Transverse colon (tissue), 4 donors: ENCODE data around the gene LAMA2. TPM values are rescaled to one million over a fixed set of nuclear protein-coding genes. Genes with fewer than 3 reads are reported as not detected.

Experiments
- DNase-seq: peaks from one replicate; pipeline ENCODE4 v3.0.0-alpha.2; 2019
- H3K27ac ChIP-seq, 4 donors: fragments of 200-600 bp; sonication (generic); 2 replicates each; pipeline ENCODE4 v1.5.1; 2016 to 2018; ENCODE audit warnings: inconsistent platforms in 4 of 4
- H3K27me3 ChIP-seq: fragments of 200-600 bp; sonication (generic); 2 replicates; pipeline ENCODE4 v1.5.1; 2017; ENCODE audit warnings: inconsistent platforms
- H3K36me3 ChIP-seq, 4 donors: fragments of 200-600 bp; sonication (generic); 2 replicates each; pipeline ENCODE4 v1.5.1; 2017 to 2019; ENCODE audit warnings: inconsistent platforms in 4 of 4
- H3K4me1 ChIP-seq, 4 donors: fragments of 200-600 bp; sonication (generic); 2 replicates each; pipeline ENCODE4 v1.5.1; 2017 to 2020; ENCODE audit warnings: inconsistent platforms in 4 of 4
- H3K4me3 ChIP-seq, 4 donors: fragments of 200-600 bp; sonication (generic); 1 replicate in 1 of 4; 2 replicates in 3 of 4; pipeline versions ENCODE4 v1.5.1 to v1.6.1; 2017 to 2019; ENCODE audit warnings: inconsistent platforms in 4 of 4
- H3K9me3 ChIP-seq, 2 donors: fragments of 200-600 bp; sonication (generic); 2 replicates each; pipeline ENCODE4 v1.5.1; 2017 to 2019; ENCODE audit warnings: inconsistent platforms in 2 of 2
- EP300 ChIP-seq: sonication (generic); formaldehyde crosslinking; IDR thresholded peaks from one replicate; pipeline ENCODE4 v1.6.1; 2017; ENCODE audit warnings: antibody characterized with exemption, low read depth
- POLR2A ChIP-seq: fragments of 450-650 bp; IDR thresholded peaks from one replicate; pipeline ENCODE4 v1.6.1; 2016; ENCODE audit warnings: antibody characterized with exemption, mild to moderate bottlenecking, moderate library complexity
- POLR2AphosphoS5 ChIP-seq, 3 donors: sonication (generic); formaldehyde crosslinking; IDR thresholded peaks; one replicate each; pipeline ENCODE4 v1.6.1; 2016; ENCODE audit warnings: antibody characterized with exemption in 3 of 3
- WGBS, 2 donors: methylation state at CpG; one replicate each; pipeline ENCODE4 v1.1.5; 2018; ENCODE audit warnings: low coverage in 1 of 2; 5-methylcytosine and 5-hydroxymethylcytosine counted together
- in situ Hi-C, 4 donors: fragments of 200-750 bp; cut with MboI; loops; one replicate each; pipeline versions ENCODE4 v1.15.0 to v1.15.1; 2017; ENCODE audit warnings: low sequenced_read_pairs in 3 of 4, low pct_ligation_motif_present in 1 of 4, low pct_unique_long_range_greater_than_20kb in 1 of 4
- intact Hi-C: fragments of 100-400 bp; cut with DNase I; formaldehyde crosslinking; loops from one replicate; pipeline ENCODE4 v1.15.1; 2023; ENCODE audit warnings: low total_unique reads
- total RNA-seq, 4 donors: library from RNA; depleted of rRNA; stranded (reverse); fragments of >200 nt; gene quantifications; one replicate each; pipeline ENCODE4 v1.1.0, GENCODE V29; 2016
- TF ChIP-seq, protein P1 (sequence below), 5 experiments: fragments of 200-600 bp in 3 of 5; fragments of 450-650 bp in 2 of 5; sonication (generic) in 3 of 5; IDR thresholded peaks; 1 replicate in 2 of 5; 2 replicates in 3 of 5; pipeline ENCODE4 v1.5.1; 2016 to 2017; ENCODE audit warnings: antibody characterized with exemption in 5 of 5, inconsistent platforms in 3 of 5, mild to moderate bottlenecking in 2 of 5, moderate library complexity in 1 of 5

Gene LAMA2
- total RNA-seq, 4 donors from 2014 or later: 12.3 to 43.0 (median 32.1) TPM

- WGBS, 2 donors: 57 to 100% methylated on average over 1 of the region's 1 CpG
- in situ Hi-C loops (no loop called here), intact Hi-C loops (no loop called here)
- TF ChIP-seq EP300 (no peak), POLR2AphosphoS5 (IDR thresholded peaks at IDR 0.05) (no peak), POLR2A (no peak)
- TF ChIP-seq, protein P1, sequence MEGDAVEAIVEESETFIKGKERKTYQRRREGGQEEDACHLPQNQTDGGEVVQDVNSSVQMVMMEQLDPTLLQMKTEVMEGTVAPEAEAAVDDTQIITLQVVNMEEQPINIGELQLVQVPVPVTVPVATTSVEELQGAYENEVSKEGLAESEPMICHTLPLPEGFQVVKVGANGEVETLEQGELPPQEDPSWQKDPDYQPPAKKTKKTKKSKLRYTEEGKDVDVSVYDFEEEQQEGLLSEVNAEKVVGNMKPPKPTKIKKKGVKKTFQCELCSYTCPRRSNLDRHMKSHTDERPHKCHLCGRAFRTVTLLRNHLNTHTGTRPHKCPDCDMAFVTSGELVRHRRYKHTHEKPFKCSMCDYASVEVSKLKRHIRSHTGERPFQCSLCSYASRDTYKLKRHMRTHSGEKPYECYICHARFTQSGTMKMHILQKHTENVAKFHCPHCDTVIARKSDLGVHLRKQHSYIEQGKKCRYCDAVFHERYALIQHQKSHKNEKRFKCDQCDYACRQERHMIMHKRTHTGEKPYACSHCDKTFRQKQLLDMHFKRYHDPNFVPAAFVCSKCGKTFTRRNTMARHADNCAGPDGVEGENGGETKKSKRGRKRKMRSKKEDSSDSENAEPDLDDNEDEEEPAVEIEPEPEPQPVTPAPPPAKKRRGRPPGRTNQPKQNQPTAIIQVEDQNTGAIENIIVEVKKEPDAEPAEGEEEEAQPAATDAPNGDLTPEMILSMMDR (IDR thresholded peaks at IDR 0.05): no peak
- no peaks in the 10 kb centered on the region for H3K9me3 ChIP-seq
- H3K36me3 ChIP-seq: no peaks in the 10 kb centered on the region
- no peak overlapping the region for H3K4me3 ChIP-seq
- no peak for DNase-seq
- no peaks in the 10 kb centered on the region for H3K27me3 ChIP-seq
- H3K27ac ChIP-seq: no peak overlapping the region
- no peaks in the 10 kb centered on the region for H3K4me1 ChIP-seq
Measured at GRCh38 chr6:129026601-129027000, 143.7 kb downstream of the LAMA2 start.

- Histone ChIP-seq H3K27ac (no peak overlapping the region), H3K36me3 (no peaks in the 10 kb centered on the region), H3K27me3 (no peaks in the 10 kb centered on the region), H3K9me3 (no peaks in the 10 kb centered on the region), H3K4me1 (no peaks in the 10 kb centered on the region), H3K4me3 (no peak overlapping the region)
- in situ Hi-C loops (no loop called here), intact Hi-C loops (no loop called here)
- no peak for DNase-seq
- no peak for TF ChIP-seq POLR2AphosphoS5 (IDR thresholded peaks at IDR 0.05)
- no peak for TF ChIP-seq EP300
- TF ChIP-seq, protein P1 (IDR thresholded peaks at IDR 0.05): no peak
- no peak for TF ChIP-seq POLR2A
- WGBS, 2 donors: 78 to 80% methylated on average over 1 to 2 of the region's 2 CpGs
Measured at GRCh38 chr6:129029778-129030177, 146.8 kb downstream of the LAMA2 start.

GRCh38 chr6:129030215-129030614 lies 147.3 kb downstream of the LAMA2 start:
- no peak for DNase-seq
- H3K9me3 ChIP-seq: no peaks in the 10 kb centered on the region
- H3K4me1 ChIP-seq: no peaks in the 10 kb centered on the region
- no peaks in the 10 kb centered on the region for H3K36me3 ChIP-seq
- intact Hi-C loops: no loop called here
- in situ Hi-C loops: no loop called here
- no peak overlapping the region for H3K27ac ChIP-seq
- WGBS, 2 donors: 94 to 100% methylated on average over 1 of the region's 1 CpG
- H3K4me3 ChIP-seq: no peak overlapping the region
- no peak for TF ChIP-seq POLR2AphosphoS5 (IDR thresholded peaks at IDR 0.05)
- TF ChIP-seq EP300: no peak
- TF ChIP-seq, protein P1 (IDR thresholded peaks at IDR 0.05): no peak
- TF ChIP-seq POLR2A: no peak
- no peaks in the 10 kb centered on the region for H3K27me3 ChIP-seq

- Histone ChIP-seq H3K9me3 (no peaks in the 10 kb centered on the region), H3K4me3 (no peak overlapping the region), H3K27me3 (no peaks in the 10 kb centered on the region), H3K36me3 (no peaks in the 10 kb centered on the region), H3K4me1 (no peaks in the 10 kb centered on the region), H3K27ac (no peak overlapping the region)
- TF ChIP-seq POLR2A: no peak
- 60 to 71% methylated on average over 1 of the region's 1 CpG for WGBS, 2 donors
- in situ Hi-C loops (no loop called here), intact Hi-C loops (no loop called here)
- no peak for DNase-seq
Measured at GRCh38 chr6:129031051-129031599, 148.2 kb downstream of the LAMA2 start.

- in situ Hi-C loops (no loop called here), intact Hi-C loops (no loop called here)
- TF ChIP-seq POLR2AphosphoS5 (IDR thresholded peaks at IDR 0.05): no peak
- no peak for TF ChIP-seq EP300
- TF ChIP-seq, protein P1 (IDR thresholded peaks at IDR 0.05): no peak
- TF ChIP-seq POLR2A: no peak
- Histone ChIP-seq H3K4me3 (no peak overlapping the region), H3K4me1 (no peaks in the 10 kb centered on the region), H3K9me3 (no peaks in the 10 kb centered on the region), H3K27me3 (no peaks in the 10 kb centered on the region), H3K27ac (peak overlapping the region in 3 of 4 donors; percentile 28 to 37 (median 31)), H3K36me3 (no peaks in the 10 kb centered on the region)
- WGBS, 2 donors: 60 to 77% methylated on average over 1 to 6 of the region's 6 CpGs
- no peak for DNase-seq
Measured at GRCh38 chr6:129032602-129033001, 149.7 kb downstream of the LAMA2 start.
